Testis (tissue), 2 donors: Measurements from ENCODE around the gene PPP1R9A.

ENCODE experiments used
- POLR2A ChIP-seq: fragments of 450-650 bp; IDR thresholded peaks from one replicate; pipeline ENCODE4 v1.6.1; 2017; ENCODE audit warnings: antibody characterized with exemption, mild to moderate bottlenecking, moderate library complexity
- TF ChIP-seq, protein P1 (sequence below), 3 experiments: fragments of 450-650 bp in 2 of 3; fragments of 200-600 bp in 1 of 3; sonication (generic) in 1 of 3; IDR thresholded peaks; one replicate each; pipeline ENCODE4 v1.5.1; 2016 to 2019; ENCODE audit warnings: antibody characterized with exemption in 3 of 3, mild to moderate bottlenecking in 2 of 3, moderate library complexity in 1 of 3

DNA sequence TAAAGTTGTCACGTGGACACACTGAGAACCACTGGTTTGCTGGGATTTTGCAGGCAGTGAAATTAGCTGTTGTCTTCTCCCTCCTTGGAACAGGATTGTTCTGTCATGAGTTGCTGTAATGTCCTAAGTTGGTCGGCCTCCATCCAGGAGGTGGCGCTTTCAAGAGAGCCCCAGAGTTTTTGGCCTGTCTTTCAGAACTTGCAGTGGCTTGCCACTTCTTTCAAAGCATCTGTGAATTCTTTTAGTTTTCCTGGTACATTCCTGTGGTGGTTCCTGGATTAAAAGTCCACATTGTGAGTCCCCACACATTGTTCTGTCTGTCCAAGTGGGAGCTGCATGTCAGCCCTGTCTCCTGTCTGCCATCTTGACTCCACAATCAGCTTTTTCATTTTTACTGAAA, 283.1 kb downstream of the PPP1R9A start:
- TF ChIP-seq, protein P1, sequence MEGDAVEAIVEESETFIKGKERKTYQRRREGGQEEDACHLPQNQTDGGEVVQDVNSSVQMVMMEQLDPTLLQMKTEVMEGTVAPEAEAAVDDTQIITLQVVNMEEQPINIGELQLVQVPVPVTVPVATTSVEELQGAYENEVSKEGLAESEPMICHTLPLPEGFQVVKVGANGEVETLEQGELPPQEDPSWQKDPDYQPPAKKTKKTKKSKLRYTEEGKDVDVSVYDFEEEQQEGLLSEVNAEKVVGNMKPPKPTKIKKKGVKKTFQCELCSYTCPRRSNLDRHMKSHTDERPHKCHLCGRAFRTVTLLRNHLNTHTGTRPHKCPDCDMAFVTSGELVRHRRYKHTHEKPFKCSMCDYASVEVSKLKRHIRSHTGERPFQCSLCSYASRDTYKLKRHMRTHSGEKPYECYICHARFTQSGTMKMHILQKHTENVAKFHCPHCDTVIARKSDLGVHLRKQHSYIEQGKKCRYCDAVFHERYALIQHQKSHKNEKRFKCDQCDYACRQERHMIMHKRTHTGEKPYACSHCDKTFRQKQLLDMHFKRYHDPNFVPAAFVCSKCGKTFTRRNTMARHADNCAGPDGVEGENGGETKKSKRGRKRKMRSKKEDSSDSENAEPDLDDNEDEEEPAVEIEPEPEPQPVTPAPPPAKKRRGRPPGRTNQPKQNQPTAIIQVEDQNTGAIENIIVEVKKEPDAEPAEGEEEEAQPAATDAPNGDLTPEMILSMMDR (IDR thresholded peaks at IDR 0.05): no peak
- no peak for TF ChIP-seq POLR2A
